GM21619 (cell line): Measurements from ENCODE around the gene COPB1.
A peak's percentile ranks its signal among the peaks of the same experiment; 100 is the strongest.
"Not testable (repeated sequence)": the region's sequence is repeated elsewhere in the genome, so short reads cannot be mapped to it uniquely, and the experiment has no call there.

Experiments
- ATAC-seq: cut with Tn5 transposase; IDR thresholded peaks from one replicate; pipeline ENCODE4 v1.9.1; 2021; ENCODE audit not compliant: unreplicated experiment

The COPB1 gene, protein sequence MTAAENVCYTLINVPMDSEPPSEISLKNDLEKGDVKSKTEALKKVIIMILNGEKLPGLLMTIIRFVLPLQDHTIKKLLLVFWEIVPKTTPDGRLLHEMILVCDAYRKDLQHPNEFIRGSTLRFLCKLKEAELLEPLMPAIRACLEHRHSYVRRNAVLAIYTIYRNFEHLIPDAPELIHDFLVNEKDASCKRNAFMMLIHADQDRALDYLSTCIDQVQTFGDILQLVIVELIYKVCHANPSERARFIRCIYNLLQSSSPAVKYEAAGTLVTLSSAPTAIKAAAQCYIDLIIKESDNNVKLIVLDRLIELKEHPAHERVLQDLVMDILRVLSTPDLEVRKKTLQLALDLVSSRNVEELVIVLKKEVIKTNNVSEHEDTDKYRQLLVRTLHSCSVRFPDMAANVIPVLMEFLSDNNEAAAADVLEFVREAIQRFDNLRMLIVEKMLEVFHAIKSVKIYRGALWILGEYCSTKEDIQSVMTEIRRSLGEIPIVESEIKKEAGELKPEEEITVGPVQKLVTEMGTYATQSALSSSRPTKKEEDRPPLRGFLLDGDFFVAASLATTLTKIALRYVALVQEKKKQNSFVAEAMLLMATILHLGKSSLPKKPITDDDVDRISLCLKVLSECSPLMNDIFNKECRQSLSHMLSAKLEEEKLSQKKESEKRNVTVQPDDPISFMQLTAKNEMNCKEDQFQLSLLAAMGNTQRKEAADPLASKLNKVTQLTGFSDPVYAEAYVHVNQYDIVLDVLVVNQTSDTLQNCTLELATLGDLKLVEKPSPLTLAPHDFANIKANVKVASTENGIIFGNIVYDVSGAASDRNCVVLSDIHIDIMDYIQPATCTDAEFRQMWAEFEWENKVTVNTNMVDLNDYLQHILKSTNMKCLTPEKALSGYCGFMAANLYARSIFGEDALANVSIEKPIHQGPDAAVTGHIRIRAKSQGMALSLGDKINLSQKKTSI

DNA sequence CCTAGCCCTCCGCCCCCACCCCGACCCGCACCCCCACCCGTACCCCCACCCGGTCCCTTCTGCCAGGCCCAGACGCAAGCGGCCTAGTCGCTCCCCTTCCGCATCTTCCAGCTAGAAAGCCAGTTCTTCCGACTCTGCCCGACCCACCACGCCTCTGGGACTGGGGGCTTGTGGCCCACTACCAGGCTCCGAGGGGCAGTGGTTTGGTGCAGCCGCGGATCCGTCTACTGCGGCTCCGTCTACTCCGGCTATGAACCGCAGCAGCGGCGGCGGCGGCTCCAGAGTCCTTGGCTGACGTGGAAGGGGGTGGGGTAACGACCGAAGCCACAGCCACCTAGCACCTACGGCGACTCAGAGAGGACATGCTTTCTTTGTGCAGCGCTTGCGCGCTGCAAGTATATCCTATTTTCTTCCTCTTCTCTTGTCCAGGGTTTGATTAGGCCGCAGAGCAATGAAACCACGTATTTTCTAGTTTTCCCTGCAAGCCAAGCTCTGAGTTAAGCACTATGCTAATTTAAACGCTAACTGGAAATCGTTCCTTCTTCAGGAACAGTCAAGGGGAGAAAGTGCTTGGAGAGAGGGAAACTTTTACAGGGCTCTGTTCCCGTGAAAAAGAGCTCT is at the start of gene COPB1:
COPB1 (minus strand) TSS at position 252 of the 621 bp plus-strand sequence. CDS start 883 bp downstream, outside the sequence.
- peak; percentile 84 for ATAC-seq

DNA sequence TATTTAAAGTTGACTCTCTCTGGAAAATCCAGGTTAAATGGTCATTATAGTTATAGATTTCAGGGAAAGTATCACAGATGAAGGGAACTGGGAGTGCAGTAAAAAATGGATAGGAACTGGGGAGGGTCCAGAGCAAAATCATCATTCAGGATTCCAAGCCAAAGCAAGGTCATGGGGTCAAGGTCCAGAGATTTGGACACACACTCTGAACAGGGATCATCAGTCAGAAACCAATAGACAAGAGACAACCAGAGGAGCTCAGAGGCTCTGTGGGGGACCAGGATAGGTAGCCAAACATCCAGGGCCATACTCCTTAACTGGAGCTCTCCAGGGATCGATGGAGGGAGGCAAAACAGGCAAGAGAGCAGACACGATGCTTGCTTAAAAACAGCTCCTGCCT is 47.8 kb upstream of the COPB1 start:
- ATAC-seq = no peak

DNA sequence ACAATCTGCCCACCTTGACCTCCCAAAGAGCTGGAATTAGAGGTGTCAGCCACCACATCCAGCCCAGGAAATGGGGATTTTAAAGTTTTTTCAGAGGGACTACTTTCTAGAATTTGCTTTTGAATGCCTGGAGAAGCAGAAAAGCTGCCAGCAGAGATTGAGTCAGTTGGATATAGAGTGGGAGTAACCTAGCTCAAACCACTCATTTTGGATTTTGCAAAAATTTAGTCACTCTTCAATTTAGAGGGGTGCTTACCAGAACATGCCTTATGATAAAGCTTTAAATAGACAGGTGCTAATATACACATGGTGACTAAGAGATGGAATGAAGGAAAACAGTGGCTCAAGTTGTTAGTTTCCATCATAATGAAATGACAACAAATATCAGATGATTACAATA is 47.1 kb upstream of the COPB1 start:
- no peak for ATAC-seq

DNA sequence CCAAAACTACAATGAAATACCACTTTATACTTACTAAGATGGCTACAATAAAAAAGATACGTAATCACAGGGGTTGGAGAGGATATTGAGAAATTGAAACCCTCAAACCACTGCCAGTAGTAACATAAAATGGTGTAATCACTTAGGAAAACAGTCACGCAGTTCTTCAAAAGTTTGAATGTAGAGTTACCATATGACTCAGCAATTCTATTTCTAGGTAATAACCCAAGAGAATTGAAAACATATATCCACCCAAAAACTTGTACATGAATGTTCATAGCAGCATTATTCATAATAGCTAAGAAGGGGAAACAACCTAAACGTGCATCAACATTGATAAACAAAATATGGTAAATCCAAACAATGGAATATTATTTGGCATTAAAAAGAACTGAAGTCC is 45.0 kb upstream of the COPB1 start:
- ATAC-seq = peak; percentile 78

DNA sequence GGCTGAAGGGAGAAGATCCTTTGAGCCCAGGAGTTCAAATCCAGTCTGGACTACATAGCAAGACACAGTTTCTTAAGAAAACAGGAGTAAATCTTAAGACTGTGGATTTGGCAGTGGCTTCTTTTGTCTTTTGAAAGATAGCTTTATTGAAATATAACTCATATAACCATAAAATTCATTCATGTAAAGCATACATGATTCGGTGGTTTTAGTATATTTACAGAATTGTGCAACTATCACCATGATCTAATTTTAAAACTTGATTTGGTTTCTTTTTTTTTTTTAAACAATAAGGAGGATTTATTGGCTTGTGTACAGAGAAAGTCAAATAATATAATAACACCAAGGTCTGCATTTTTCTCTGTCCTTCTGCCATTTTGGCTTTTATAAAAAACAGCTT is 43.6 kb upstream of the COPB1 start:
- no peak for ATAC-seq

DNA sequence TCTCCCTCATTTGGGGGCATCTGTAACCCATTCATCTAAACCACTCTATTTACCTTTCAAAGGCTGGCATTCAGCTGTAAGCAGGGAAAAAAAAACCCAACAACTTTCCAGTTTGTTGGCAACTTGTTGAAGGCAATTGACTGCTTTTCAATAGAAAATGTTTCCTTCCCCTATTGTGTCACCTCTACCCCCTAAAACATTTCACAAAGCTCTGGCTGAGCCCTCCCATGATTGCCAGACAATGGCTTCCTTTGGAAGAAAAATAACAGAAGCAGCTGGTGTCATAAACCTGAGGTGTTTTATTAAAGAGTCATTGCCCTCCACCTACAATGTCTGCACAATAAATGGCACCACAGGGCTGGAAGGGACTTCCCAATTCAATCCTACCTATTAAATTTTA is 42.7 kb upstream of the COPB1 start:
- ATAC-seq = no peak

DNA sequence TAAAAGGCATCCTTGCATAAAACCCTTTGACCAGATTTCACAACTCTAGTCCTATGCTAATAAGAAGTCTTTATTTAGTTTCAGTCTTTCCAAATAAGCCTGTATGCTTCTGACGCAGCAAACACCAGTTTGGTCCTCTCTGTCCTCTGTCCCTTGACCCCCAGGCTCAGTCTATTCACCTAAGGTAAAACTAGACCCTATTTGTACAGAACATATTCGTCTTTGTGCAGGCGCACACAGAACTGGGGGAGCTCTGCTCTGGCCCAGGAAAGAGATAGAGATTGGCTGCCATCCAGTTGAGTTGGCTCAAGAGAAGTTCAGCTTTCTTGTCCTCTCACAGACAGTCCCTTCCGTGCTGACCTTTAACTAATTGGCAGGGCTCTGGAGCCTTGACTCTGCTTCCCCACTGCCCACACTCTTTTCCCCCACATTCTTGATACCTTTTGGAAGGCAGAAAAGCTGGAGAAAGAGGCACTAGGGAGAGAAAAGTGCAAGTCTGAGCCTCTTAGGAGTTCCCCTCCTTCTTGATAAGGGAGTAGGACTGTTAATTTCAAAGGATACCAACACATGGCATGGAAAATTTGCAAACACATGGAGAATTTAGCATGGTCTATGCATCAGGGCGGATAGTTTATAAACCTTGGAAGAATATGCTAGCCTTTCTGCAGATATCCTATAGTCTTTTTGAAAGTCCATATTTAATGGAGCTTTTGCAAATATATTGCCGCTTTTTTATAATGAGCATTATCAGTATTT is 41.8 kb upstream of the COPB1 start:
- no peak for ATAC-seq

DNA sequence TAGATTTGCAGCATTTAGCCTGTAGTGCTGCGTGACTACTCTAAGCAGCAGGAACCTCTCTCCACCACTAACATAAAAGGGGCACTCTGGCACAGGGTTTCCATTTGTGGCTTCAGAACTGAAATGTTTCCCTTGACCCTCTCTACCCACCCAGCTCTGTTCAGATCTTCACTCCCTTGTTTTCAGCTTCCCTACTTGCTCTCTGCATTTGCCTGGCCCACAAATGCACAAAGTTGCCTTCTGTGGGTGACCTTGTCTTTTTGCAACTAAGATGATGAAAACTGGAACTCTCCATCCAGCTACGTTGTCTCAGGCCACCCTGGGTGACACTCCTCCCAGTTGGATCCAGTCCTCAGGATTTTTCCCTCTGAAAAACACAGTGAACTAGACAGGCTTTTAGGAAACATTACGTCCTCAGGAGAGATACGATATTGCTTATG is 40.4 kb upstream of the COPB1 start:
- no peak for ATAC-seq

DNA sequence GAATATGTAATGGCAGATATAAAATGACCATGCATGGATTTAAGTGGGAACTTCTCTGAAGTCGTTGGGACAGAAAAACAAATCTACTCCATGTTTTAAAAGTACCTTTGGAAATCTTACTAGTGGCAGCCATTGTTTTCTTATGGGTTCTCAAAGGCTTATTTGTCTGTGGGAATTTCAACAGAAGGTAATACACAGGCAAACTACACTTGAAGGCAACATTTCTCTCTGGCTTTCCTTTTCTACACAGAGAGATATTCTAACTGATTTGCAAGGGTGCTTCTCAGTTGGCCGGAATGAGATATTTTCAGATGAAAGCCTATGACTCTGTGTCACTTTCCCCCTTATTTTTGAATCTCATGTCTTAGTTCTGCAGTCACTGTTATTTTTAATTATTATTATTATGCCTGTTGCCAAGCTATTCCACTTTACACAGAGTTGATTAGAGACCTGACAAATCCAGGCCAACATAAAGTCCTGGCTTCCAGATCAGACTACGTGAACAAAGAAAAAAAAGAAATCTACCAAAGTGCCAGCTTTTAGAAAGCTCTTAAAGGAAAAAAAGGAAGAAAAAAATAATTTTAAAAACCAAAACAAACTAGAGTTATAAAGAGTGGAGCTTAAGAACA is 39.4 kb upstream of the COPB1 start:
- ATAC-seq = no peak

DNA sequence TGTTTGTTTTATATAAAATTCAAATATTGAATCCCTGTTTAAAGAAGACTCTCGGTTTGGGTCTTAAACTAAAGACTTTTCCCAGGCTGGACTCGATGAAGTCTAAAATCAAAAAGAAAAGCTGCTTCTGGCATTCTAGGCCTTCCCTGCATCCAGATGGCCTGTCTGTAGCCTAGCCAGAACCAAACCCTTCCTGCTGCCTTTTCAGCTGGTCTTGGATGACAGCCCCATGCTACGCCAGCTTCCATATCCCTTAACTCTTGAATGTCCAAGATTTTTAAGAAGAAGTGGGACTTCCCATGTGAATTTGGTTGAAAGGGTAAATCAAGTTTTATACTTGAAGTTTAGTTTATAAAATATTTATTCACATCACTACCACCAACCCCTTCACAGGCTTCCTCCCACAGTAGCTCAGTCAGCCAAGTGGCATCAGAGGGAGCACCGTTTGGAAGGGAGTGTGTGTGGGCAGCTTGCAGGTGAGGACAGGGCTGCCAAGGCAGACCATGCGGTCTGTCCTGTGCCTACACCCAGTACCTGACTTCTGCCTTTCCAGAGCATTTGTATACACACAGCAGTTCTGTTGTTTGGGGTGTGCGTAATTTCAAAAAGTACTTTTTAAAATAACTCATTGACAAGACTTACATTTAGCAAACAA is 38.8 kb upstream of the COPB1 start:
- ATAC-seq = no peak

DNA sequence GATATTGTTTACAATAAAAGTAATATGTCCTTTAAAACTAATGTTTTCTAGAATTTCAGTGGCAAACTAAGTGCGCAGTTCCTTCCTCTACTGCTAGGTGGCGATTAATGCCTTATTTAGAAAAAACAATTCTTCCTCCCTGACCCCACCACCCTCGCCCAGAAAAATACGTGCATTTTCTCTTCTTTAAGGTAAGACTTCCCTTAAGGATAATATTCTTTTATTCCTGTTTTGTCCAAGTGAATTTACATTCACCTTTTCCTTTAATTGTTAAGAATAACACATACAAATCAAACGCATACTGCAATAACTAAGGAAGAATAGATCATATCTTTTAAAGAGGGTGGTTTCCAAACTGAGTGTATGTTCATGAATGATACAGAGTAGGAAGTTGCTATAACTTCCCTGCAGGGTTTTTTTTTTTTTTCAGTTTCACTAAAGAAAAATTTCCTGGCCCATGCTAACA is 37.6 kb upstream of the COPB1 start:
- peak; percentile 70 for ATAC-seq

DNA sequence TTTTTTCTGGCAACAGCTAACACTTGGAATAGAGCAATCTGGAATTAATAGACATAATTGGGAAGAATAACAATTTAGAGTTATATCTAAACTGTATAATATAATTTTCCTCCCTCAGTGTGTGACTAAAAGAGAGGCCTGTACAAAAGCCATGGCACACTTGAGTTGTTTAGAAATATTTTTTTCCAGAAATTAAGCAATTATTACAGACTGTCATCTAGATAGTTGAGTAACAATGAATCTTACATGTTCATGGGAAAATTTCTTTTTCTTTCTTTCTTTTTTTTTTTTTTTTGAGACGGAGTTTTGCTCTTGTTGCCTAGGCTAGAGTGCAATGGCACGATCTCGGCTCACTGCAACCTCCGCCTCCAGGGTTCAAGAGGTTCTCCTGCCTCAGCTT is 35.6 kb upstream of the COPB1 start:
- not testable (repeated sequence) for ATAC-seq

DNA sequence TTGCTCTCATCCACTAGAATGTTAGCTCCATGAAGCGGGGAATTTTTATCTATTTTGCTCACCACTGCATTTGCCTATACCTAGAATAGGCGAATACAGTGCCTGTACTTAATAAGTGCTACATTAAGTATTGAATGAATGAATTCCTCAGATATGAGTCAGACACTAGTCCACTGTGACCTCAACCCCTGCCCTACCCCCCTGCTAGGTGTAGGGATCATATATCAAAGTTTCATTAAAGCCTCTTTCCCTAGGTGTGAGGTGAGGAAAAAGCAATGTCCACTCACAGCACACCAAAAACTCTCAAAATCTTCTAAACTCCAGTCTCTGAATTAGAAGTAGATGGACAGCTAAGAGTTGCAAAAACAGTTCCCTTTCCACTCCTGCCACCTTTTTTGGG is 30.3 kb upstream of the COPB1 start:
- ATAC-seq = no peak

DNA sequence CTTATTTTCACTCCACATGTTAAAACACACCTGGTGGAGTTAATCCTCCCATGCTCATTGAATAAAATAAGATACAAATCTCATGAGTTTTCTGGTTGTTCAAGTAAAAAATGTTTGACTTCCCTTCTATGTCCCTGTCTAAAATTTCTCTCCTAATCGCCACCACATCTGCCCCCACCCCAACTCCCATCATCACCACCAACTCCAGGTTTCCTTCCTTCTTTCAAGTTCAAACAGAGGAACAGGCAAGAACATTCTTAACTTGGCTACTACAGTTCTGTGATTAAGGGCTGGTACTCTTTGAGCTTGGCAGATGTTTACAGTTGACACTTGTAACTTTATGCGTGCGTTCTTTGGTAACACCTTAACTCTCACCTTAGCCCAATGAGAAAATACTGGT is 29.7 kb upstream of the COPB1 start:
- no peak for ATAC-seq

DNA sequence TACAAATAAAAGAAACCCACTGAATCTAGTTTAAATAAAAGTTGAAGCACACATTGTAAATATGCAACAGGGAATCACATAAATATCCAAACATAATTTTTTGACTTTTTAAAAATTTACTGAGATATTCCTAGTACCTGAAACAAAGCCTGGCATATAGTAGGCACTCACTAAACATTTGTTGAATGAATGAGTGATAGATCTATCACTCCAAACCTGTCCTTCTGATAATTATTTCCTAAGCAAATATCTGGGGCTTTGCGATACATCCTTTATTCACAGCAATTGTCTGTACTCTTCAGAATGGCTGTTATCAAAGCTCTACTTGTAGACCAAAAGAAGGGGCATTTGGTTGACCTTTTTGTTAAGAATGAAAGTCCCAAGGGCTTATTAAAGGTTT is 23.2 kb upstream of the COPB1 start:
- ATAC-seq = no peak

DNA sequence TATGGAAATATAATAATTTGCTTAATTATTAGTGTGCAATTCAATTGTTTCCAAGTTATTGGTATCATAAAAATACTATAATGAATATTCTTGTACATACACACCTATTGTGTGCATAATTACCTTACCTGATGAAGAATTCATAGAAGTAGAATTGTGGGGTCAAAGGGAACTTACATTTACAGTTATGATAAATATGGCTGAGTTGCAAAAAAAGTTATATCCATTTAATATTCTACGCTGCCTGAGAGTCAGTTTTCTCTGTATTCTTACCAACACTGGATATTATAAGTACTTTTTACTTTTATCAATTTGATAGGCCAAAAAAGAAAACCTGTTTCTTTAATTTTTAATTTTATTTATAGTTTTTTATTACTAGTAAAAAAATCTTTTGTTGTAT is 22.6 kb upstream of the COPB1 start:
- no peak for ATAC-seq

DNA sequence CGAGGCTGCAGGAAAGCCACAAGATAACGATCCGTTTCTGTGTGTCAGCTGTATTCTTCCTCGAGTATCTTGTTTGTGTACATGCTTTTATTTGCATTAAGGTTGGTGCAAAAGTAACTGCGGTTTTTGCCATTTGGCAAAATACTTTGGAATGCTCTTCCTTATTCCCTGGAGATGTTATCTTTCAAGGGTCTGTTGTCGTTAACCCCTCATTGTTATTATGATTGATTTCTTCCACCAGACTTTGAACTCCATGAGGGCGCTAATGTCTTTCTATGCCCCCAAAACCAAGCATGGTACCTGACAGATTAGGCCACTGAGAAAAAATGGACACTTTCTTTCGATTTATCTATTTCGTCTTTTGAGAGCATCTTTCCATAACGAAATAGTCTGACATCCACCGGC is 21.1 kb upstream of the COPB1 start:
- ATAC-seq = no peak

DNA sequence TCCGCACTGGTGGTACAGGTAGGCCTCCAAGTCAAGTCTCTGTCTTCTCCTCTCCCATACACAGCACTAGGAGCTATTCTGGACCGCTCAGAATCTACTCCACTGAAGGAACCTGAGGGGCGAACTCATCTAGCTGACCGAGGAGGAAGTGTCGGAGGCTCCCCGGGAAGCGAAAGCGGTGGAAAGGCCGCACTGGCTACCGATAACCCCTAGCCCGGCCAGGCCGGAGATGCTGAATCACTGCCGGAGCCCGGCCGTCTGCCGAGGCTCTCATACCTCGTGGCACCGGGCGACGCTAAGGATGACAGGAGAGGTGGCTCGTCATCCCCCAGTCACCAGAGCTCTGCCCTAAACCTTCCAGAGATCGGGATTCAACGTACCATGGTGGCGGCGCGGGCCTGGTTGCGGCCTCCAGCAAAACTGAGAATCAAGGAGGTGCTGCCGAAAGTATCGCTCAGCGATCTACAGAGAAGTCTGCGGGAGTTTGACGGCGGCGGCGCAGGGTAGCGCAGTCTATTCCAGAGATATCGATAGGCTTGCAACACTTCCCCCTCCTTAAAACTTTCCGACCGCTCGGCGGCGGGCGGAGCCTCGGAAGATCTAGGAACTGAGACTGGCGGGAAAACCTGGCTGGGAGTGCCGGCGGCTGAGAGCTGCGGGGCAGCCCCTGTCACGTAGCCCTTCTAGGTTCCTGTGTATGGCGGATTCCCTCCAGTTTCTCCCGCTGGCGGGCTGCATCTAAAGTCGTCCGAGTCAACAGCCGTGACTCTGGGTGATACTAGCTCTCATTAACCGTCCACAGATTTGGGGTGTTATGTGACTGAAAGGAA is 20.5 kb upstream of the COPB1 start, which contains the start of gene PSMA1:
PSMA1 (minus strand) TSS at position 470 of the 830 bp plus-strand sequence; CDS start at position 383, 87 bp downstream.
- ATAC-seq = peak; percentile 92

DNA sequence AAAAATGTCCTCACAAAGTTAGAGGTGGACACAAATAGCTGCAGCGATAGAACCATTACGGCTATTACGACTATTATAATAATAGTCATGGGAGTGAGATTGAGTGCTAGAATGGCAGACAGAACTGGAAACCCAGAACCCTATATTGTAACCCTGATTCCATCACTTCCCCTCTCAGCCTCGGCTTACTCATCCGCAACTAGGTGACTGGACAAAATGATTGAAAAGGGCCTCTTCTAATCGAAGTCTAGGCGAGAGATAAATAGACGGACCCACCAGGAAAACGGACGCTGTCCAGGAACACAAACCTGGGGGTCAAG is 19.9 kb upstream of the COPB1 start:
- no peak for ATAC-seq
